ENCODE data around the gene SLC12A8.

Gene SLC12A8

DNA sequence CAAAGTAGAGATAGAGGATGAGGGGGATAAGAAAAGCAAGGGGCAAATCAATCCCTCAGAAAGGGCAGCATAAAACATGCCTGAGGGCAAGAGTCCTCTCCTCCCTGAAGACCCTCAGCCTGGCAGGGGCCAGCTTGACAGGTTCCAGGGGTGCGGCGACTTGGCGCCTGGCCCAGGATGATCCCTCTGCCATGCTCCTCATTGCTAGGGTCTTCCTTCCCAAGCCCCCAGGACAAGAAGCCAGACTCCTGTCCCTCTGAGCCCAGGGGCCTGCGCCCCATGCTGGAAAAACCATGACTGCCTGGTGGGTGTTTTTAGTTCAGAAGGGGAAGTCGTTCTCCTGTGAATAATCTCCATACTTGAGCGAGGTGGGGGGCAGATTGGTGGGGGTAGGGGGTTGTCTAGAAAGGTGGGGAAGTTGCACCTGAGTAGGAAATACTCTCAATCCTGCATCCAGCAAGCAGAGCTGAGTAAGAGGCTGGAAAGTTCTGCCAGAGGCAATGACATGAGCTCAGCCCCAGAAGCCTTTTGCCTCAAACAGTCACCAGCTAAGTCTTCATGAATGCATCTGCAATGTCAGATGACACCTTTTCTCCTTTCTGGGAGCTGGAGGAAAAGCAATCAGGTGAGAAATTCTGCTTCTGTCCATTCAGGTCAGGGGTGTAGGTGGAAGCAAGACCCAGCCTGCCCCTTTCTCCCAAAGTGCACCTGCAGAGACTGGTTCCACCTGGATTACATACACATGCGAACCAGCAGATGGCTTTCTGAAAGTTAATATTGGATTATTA is 18.3 kb downstream of the SLC12A8 start:
- no peaks in the 10 kb centered on the region for H3K27me3 ChIP-seq (ENCODE audit: insufficient read depth, low read length, poor library complexity, severe bottlenecking)
- no peaks in the 10 kb centered on the region for H4K20me1 ChIP-seq (ENCODE audit: insufficient read depth, low read length, poor library complexity, severe bottlenecking)
- H3K9ac ChIP-seq (ENCODE audit: low read depth, low read length, poor library complexity, severe bottlenecking), result no peak overlapping the region
- H3K4me3 ChIP-seq (ENCODE audit: low read length, poor library complexity, severe bottlenecking), result no peak overlapping the region
- no peaks in the 10 kb centered on the region for H3K4me1 ChIP-seq (ENCODE audit: insufficient read depth, low read length, poor library complexity, severe bottlenecking)
- no peaks in the 10 kb centered on the region for H3K9me3 ChIP-seq (ENCODE audit: insufficient read depth, low read depth, low read length)
- H2AFZ ChIP-seq (ENCODE audit: low read length), result no peak overlapping the region
- TF ChIP-seq, protein P1, sequence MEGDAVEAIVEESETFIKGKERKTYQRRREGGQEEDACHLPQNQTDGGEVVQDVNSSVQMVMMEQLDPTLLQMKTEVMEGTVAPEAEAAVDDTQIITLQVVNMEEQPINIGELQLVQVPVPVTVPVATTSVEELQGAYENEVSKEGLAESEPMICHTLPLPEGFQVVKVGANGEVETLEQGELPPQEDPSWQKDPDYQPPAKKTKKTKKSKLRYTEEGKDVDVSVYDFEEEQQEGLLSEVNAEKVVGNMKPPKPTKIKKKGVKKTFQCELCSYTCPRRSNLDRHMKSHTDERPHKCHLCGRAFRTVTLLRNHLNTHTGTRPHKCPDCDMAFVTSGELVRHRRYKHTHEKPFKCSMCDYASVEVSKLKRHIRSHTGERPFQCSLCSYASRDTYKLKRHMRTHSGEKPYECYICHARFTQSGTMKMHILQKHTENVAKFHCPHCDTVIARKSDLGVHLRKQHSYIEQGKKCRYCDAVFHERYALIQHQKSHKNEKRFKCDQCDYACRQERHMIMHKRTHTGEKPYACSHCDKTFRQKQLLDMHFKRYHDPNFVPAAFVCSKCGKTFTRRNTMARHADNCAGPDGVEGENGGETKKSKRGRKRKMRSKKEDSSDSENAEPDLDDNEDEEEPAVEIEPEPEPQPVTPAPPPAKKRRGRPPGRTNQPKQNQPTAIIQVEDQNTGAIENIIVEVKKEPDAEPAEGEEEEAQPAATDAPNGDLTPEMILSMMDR (conservative IDR thresholded peaks at IDR 0.05; ENCODE audit: low read length), result no peak
- H3K36me3 ChIP-seq (ENCODE audit: insufficient read depth, low read length), result no peaks in the 10 kb centered on the region
- no peaks in the 10 kb centered on the region for H3F3A ChIP-seq (ENCODE audit: low read depth)
- no peak overlapping the region for H3K4me2 ChIP-seq (ENCODE audit: low read depth, low read length, poor library complexity, severe bottlenecking)
- H3K9me2 ChIP-seq (replicated peaks; ENCODE audit: low read depth, low read length), result no peaks in the 10 kb centered on the region
- H3K79me2 ChIP-seq (ENCODE audit: insufficient read depth, low read length), result no peaks in the 10 kb centered on the region

GRCh38 chr3:125192190-125193035 is 20.1 kb downstream of the SLC12A8 start:
- TF ChIP-seq, protein P1 (conservative IDR thresholded peaks at IDR 0.05; ENCODE audit: low read length), result no peak
- no peak for TF ChIP-seq EZH2phosphoT487 (IDR thresholded peaks at IDR 0.05; ENCODE audit: borderline replicate concordance)
- H3K9ac ChIP-seq (ENCODE audit: low read depth, low read length, poor library complexity, severe bottlenecking), result no peak overlapping the region
- H3K9me2 ChIP-seq (replicated peaks; ENCODE audit: low read depth, low read length), result no peaks in the 10 kb centered on the region
- no peaks in the 10 kb centered on the region for H3K36me3 ChIP-seq (ENCODE audit: insufficient read depth, low read length)
- H3K79me2 ChIP-seq (ENCODE audit: insufficient read depth, low read length), result no peaks in the 10 kb centered on the region
- no peak overlapping the region for H3K4me2 ChIP-seq (ENCODE audit: low read depth, low read length, poor library complexity, severe bottlenecking)
- no peaks in the 10 kb centered on the region for H3K4me1 ChIP-seq (ENCODE audit: insufficient read depth, low read length, poor library complexity, severe bottlenecking)
- no peaks in the 10 kb centered on the region for H3F3A ChIP-seq (ENCODE audit: low read depth)
- H3K27me3 ChIP-seq (ENCODE audit: insufficient read depth, low read length, poor library complexity, severe bottlenecking), result no peaks in the 10 kb centered on the region
- no peaks in the 10 kb centered on the region for H4K20me1 ChIP-seq (ENCODE audit: insufficient read depth, low read length, poor library complexity, severe bottlenecking)
- H2AFZ ChIP-seq (ENCODE audit: low read length), result no peak overlapping the region
- H3K9me3 ChIP-seq (ENCODE audit: insufficient read depth, low read depth, low read length), result no peaks in the 10 kb centered on the region
- H3K4me3 ChIP-seq (ENCODE audit: low read length, poor library complexity, severe bottlenecking), result no peak overlapping the region

- Histone ChIP-seq H3K9me2 (replicated peaks; ENCODE audit: low read depth, low read length) (no peaks in the 10 kb centered on the region), H3K79me2 (ENCODE audit: insufficient read depth, low read length) (no peaks in the 10 kb centered on the region), H3K36me3 (ENCODE audit: insufficient read depth, low read length) (no peaks in the 10 kb centered on the region), H3K4me2 (ENCODE audit: low read depth, low read length, poor library complexity, severe bottlenecking) (no peak overlapping the region), H3K9me3 (ENCODE audit: insufficient read depth, low read depth, low read length) (no peaks in the 10 kb centered on the region), H2AFZ (ENCODE audit: low read length) (0 out of 2 replicates have a peak overlapping the region, but pooled peaks have one; percentile 28), H4K20me1 (ENCODE audit: insufficient read depth, low read length, poor library complexity, severe bottlenecking) (no peaks in the 10 kb centered on the region), H3K9ac (ENCODE audit: low read depth, low read length, poor library complexity, severe bottlenecking) (no peak overlapping the region), H3K27me3 (ENCODE audit: insufficient read depth, low read length, poor library complexity, severe bottlenecking) (no peaks in the 10 kb centered on the region), H3F3A (ENCODE audit: low read depth) (no peaks in the 10 kb centered on the region), H3K4me3 (ENCODE audit: low read length, poor library complexity, severe bottlenecking) (no peak overlapping the region), H3K4me1 (ENCODE audit: insufficient read depth, low read length, poor library complexity, severe bottlenecking) (no peaks in the 10 kb centered on the region)
- TF ChIP-seq, protein P1 (conservative IDR thresholded peaks at IDR 0.05; ENCODE audit: low read length), result no peak
- TF ChIP-seq EZH2phosphoT487 (IDR thresholded peaks at IDR 0.05; ENCODE audit: borderline replicate concordance), result no peak
Measured at GRCh38 chr3:125191730-125192129, 20.8 kb downstream of the SLC12A8 start.

Measured in Loucy (cell line).